Measurements from ENCODE around the gene PCDHGC5. TPM values are rescaled to one million over a fixed set of nuclear protein-coding genes. Genes with fewer than 3 reads are reported as not detected.

Gene PCDHGC5
- total and polyA plus RNA-seq, 2 of the 8 experiments (the other 6 are each of a cell fraction or from before 2014, with no cell fraction given): 0.41 to 1.1 TPM

DNA sequence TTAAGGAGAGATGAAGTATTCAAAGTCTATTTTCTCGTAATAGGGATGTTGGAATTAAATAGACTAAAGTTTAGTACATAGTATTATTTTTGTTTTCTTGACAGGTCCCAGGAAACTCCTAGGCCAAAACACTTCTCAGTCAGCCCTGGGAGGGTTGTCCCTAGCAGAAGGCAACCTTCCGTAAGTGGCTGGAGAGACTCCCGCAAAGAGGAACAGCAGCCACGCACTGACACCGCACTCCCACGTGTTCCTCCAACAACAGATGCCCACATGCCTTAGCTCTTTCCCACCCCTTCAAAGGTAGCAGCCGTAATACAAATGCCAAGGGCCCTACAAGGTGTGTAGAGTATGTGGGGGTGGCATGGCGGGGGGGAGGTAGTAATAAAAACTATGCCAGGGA, 28.4 kb downstream of the PCDHGC5 start:
- no peaks in the 10 kb centered on the region for H4K20me1 ChIP-seq (replicated peaks in 1 of 2; ENCODE audit: control insufficient read depth in 1 of 2, insufficient read depth in 2 of 2, low read length in 2 of 2)
- no peak overlapping the region for H3K18ac ChIP-seq (ENCODE audit: extremely low read depth, low read length)
- no peak overlapping the region for H4K5ac ChIP-seq (ENCODE audit: insufficient read length, low read depth, low read length)
- H3K27me3 ChIP-seq (replicated peaks in 1 of 4; ENCODE audit: control insufficient read depth in 3 of 4, extremely low read depth in 1 of 4, insufficient read depth in 3 of 4, low read length in 3 of 4): no peaks in the 10 kb centered on the region
- H3K23ac ChIP-seq (ENCODE audit: insufficient read length): no peak overlapping the region
- H3K27ac ChIP-seq (ENCODE audit: low read depth, low read length): no peak overlapping the region
- ChIA-PET CTCF (ENCODE audit: partially characterized antibody) (interaction anchor here (0.6 to 50.9 kb wide), 20 partner anchors 6 to 382 kb away, joined by 3 to 1236 read pairs (median 6); partner anchors contain the start of genes PCDHB10, PCDHB15, PCDHB16 and PCDHGA1), POLR2A (ENCODE audit: partially characterized antibody) (interaction anchor here (0.7 to 1.1 kb wide), 2 partner anchors 40 to 123 kb away, joined by 3 read pairs; no protein-coding TSS in a partner anchor)
- H3K56ac ChIP-seq (replicated peaks; ENCODE audit: insufficient read length, low read depth, low read length): no peak overlapping the region
- DNase-seq (ENCODE audit: low read depth in 1 of 2, low spot score in 2 of 2): no peak
- peaks cover 3 to 23% (median 9%) of the 10 kb centered on the region in 4 experiments for H3K4me1 ChIP-seq (replicated peaks in 1 of 4; ENCODE audit: control insufficient read depth in 3 of 4, insufficient read depth in 4 of 4, low read length in 3 of 4)
- no peak overlapping the region for H4K91ac ChIP-seq (replicated peaks; ENCODE audit: insufficient read length, low read length)
- H2BK20ac ChIP-seq (ENCODE audit: low read length): no peak overlapping the region
- H3K9me3 ChIP-seq (ENCODE audit: insufficient read depth in 2 of 2, low read depth in 1 of 2, low read length in 1 of 2): no peaks in the 10 kb centered on the region
- no peak overlapping the region for H3K4me3 ChIP-seq (ENCODE audit: extremely low read depth in 1 of 4, insufficient read depth in 2 of 4, low read depth in 3 of 4, low read length in 4 of 4)
- no peak overlapping the region for H2BK120ac ChIP-seq (replicated peaks; ENCODE audit: low read depth, low read length)
- TF ChIP-seq RFX5 (IDR thresholded peaks at IDR 0.05; ENCODE audit: borderline replicate concordance, low read depth, low read length) (no peak), TEAD4 (IDR thresholded peaks at IDR 0.05; ENCODE audit: low read depth, low read length) (no peak)
- H3K4me2 ChIP-seq (ENCODE audit: insufficient read depth in 1 of 2, low read depth in 2 of 2, low read length in 2 of 2): no peak overlapping the region
- H3K23me2 ChIP-seq (ENCODE audit: low read depth, low read length): peaks cover 15% of the 10 kb centered on the region
- no peak overlapping the region for H2BK5ac ChIP-seq (ENCODE audit: low read depth, low read length)
- no peak overlapping the region for H2BK12ac ChIP-seq (ENCODE audit: low read depth, low read length)
- no peak overlapping the region for H2AFZ ChIP-seq (ENCODE audit: low read length)
- 84% methylated on average over 8 of the region's 8 CpGs; no CpG with 5 or more reads in 1 of the 2 experiments for WGBS, 2 experiments (ENCODE audit: extremely low coverage in 1 of 2, insufficient coverage in 1 of 2, insufficient read length in 1 of 2, insufficient replicate concordance in 2 of 2, low coverage in 1 of 2, low lambda C conversion rate in 2 of 2, missing lambda C conversion rate in 1 of 2)
- no peak overlapping the region for H3K14ac ChIP-seq (ENCODE audit: insufficient read length)
- no peaks in the 10 kb centered on the region for H3K79me1 ChIP-seq (ENCODE audit: low read depth, low read length)
- no peak for FAIRE-seq
- H2AK5ac ChIP-seq (ENCODE audit: low read depth, low read length): no peak overlapping the region
- no peak overlapping the region for H4K8ac ChIP-seq (ENCODE audit: extremely low read depth, insufficient read depth, low read length)
- H3K4ac ChIP-seq (replicated peaks; ENCODE audit: insufficient read length, low read depth, low read length): no peak overlapping the region
- H3K36me3 ChIP-seq (ENCODE audit: control insufficient read depth in 2 of 4, insufficient read depth in 4 of 4, low read length in 3 of 4): peaks cover 4 to 28% (median 20%) of the 10 kb centered on the region in 4 experiments
- H3K9ac ChIP-seq (replicated peaks in 1 of 4; ENCODE audit: extremely low read depth in 1 of 4, low read depth in 3 of 4, low read length in 3 of 4): no peak overlapping the region
- H3K79me2 ChIP-seq (ENCODE audit: control insufficient read depth in 1 of 2, insufficient read depth in 2 of 2, low read length in 2 of 2): no peaks in the 10 kb centered on the region
- no peak overlapping the region for H2BK15ac ChIP-seq (ENCODE audit: low read length)

All from H1 (cell line).